ENCODE results near the gene CMTM8.

GRCh38 chr3:32413845-32414521 is 175.5 kb downstream of the CMTM8 start:
- TF ChIP-seq CTCF (IDR thresholded peaks at IDR 0.05; ENCODE audit: borderline replicate concordance, extremely low read depth, low read length, poor library complexity, severe bottlenecking) (no peak), EZH2 (IDR thresholded peaks at IDR 0.05; ENCODE audit: borderline replicate concordance, low read depth, low read length, severe bottlenecking) (no peak)
